ENCODE data around the gene IFNA2. TPM values are rescaled to one million over a fixed set of nuclear protein-coding genes. Genes with fewer than 3 reads are reported as not detected.

The IFNA2 gene
- total RNA-seq, 2 donors from 2014 or later, result not detected

GRCh38 chr9:21398955-21399489 is 13.8 kb upstream of the IFNA2 start:
- Histone ChIP-seq H3K9me3 (no peaks in the 10 kb centered on the region), H3K4me3 (no peak overlapping the region), H3K4me1 (ENCODE audit: control insufficient read depth in 1 of 2, low read depth in 2 of 2) (peaks cover 9 to 19% of the 10 kb centered on the region in 2 donors), H3K27me3 (replicated peaks; ENCODE audit: insufficient read depth) (no peaks in the 10 kb centered on the region), H3K27ac (no peak overlapping the region), H3K36me3 (no peaks in the 10 kb centered on the region)
- ATAC-seq (ENCODE audit: insufficient number of reproducible peaks, low FRiP score, low read depth) (no peak), DNase-seq (ENCODE audit: low spot score) (no peak)
- TF ChIP-seq CTCF (IDR thresholded peaks at IDR 0.05), result no peak

DNA sequence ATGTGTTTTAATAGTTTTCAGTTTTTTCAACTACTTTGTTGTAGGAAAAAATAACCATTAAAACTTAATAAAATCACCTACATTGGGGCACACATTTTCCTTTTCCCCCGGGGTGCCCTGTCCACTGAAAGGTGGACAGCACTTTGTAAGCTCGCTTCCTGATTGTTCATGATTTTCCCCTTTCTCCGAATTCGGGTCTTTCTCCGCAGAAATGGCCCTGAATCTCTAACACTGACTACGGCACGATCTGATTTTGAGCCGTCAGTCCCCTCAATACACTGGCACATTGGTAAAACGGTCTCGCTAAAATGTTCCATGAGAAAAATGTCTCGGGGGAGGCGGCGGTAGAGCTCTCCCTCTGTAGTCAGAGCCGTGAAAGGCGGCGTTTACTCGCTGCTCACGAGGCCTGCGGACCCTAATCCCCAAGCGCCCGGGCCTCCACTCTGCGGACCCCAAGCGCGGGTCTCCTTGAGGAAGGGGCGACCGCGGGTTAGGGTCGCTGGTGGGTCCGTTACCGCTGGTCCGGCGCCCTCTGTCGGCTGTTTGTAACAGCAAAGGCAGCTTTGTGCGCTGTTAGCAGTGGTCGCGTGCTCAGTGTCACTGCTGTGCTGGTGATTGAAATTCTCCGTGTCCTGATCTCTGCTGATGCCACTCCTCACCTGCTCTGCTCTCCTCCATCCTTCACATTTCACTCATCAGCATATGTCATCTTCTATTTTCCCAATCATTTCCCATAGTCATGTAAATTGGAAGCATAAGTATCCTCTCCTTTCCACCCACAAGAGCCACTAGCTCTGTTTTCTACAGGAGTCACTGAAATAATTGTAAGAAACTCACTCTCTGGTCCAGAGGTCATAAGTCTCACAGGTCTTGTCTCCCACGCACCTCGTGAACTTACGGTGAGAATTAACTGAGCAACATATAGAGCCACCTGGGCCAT is 10.8 kb upstream of the IFNA2 start:
- TF ChIP-seq CTCF (IDR thresholded peaks at IDR 0.05), result peak; percentile 71
- ATAC-seq (ENCODE audit: insufficient number of reproducible peaks, low FRiP score, low read depth) (no peak), DNase-seq (ENCODE audit: low spot score) (no peak)

GRCh38 chr9:21392270-21392669 is 7.1 kb upstream of the IFNA2 start:
- no peak overlapping the region for H3K27ac ChIP-seq
- H3K9me3 ChIP-seq, result no peaks in the 10 kb centered on the region
- H3K27me3 ChIP-seq (replicated peaks; ENCODE audit: insufficient read depth), result no peaks in the 10 kb centered on the region
- peaks cover 0 to 6% of the 10 kb centered on the region in 2 donors for H3K4me1 ChIP-seq (ENCODE audit: control insufficient read depth in 1 of 2, low read depth in 2 of 2)
- H3K4me3 ChIP-seq, result no peak overlapping the region
- ATAC-seq (ENCODE audit: insufficient number of reproducible peaks, low FRiP score, low read depth) (no peak), DNase-seq (ENCODE audit: low spot score) (no peak)
- TF ChIP-seq CTCF (IDR thresholded peaks at IDR 0.05), result peak; percentile 30
- H3K36me3 ChIP-seq, result no peaks in the 10 kb centered on the region

More for the DNA sequence above, 10.8 kb upstream of the IFNA2 start:
- H3K27ac ChIP-seq, result no peak overlapping the region
- H3K9me3 ChIP-seq, result no peaks in the 10 kb centered on the region
- H3K4me1 ChIP-seq (ENCODE audit: control insufficient read depth in 1 of 2, low read depth in 2 of 2), result peaks cover 0 to 6% of the 10 kb centered on the region in 2 donors
- peak overlapping the region; percentile 70 for H3K4me3 ChIP-seq
- H3K27me3 ChIP-seq (replicated peaks; ENCODE audit: insufficient read depth), result no peaks in the 10 kb centered on the region
- H3K36me3 ChIP-seq, result no peaks in the 10 kb centered on the region

- no peak overlapping the region for H3K27ac ChIP-seq
- ATAC-seq (ENCODE audit: insufficient number of reproducible peaks, low FRiP score, low read depth), result no peak
- peaks cover 0 to 7% of the 10 kb centered on the region in 2 donors for H3K4me1 ChIP-seq (ENCODE audit: control insufficient read depth in 1 of 2, low read depth in 2 of 2)
- H3K36me3 ChIP-seq, result no peaks in the 10 kb centered on the region
- no peak overlapping the region for H3K4me3 ChIP-seq
- no peaks in the 10 kb centered on the region for H3K9me3 ChIP-seq
- DNase-seq (ENCODE audit: low spot score), result no peak
- no peak for TF ChIP-seq CTCF (IDR thresholded peaks at IDR 0.05)
- H3K27me3 ChIP-seq (replicated peaks; ENCODE audit: insufficient read depth), result no peaks in the 10 kb centered on the region
These were observed 1.6 kb downstream of the IFNA2 start for GRCh38 chr9:21383627-21384026.
